Left ventricle myocardium inferior (tissue), 1 donor: ENCODE measurements around the gene CUTC. TPM values are rescaled to one million over a fixed set of nuclear protein-coding genes. Genes with fewer than 3 reads are reported as not detected.

Experiments
- DNase-seq: peaks from one replicate; pipeline ENCODE4 v3.0.0-alpha.2; 2020
- H3K27ac ChIP-seq: fragments of 200-600 bp; replicated peaks from 2 replicates; pipeline ENCODE4 v1.8.0; 2021
- H3K27me3 ChIP-seq: fragments of 200-600 bp; 2 replicates; pipeline ENCODE4 v1.8.0; 2021; ENCODE audit warnings: low read depth
- H3K36me3 ChIP-seq: fragments of 200-600 bp; 2 replicates; pipeline ENCODE4 v1.8.0; 2021
- H3K4me1 ChIP-seq: fragments of 200-600 bp; 2 replicates; pipeline ENCODE4 v1.8.0; 2021
- H3K4me3 ChIP-seq: fragments of 200-600 bp; 2 replicates; pipeline ENCODE4 v1.8.0; 2021; ENCODE audit warnings: mild to moderate bottlenecking, moderate library complexity
- H3K9me3 ChIP-seq: fragments of 200-600 bp; replicated peaks from 2 replicates; pipeline ENCODE4 v1.8.0; 2021
- CTCF ChIP-seq: fragments of 200-600 bp; IDR thresholded peaks from 2 replicates; pipeline ENCODE4 v1.8.0; 2021; ENCODE audit warnings: antibody characterized with exemption, mild to moderate bottlenecking, borderline replicate concordance
- intact Hi-C: fragments of 100-400 bp; cut with micrococcal nuclease; formaldehyde crosslinking; loops from one replicate; pipeline ENCODE4 v1.11.0; 2022
- total RNA-seq: library from RNA; stranded (reverse); fragmentation: NEBNext Ultra II Directional; extraction: Animal tissue kit (Norgen Biotek cat#: 25700); gene quantifications from one replicate; pipeline ENCODE4 v1.2.1, GENCODE V29; 2021
- donor health status: DM: no; HTN: yes; CAD: no; lungs with severe emphysema.

The CUTC gene
- total RNA-seq, 1 donor from 2014 or later, result 41.0 TPM

- DNase-seq, result no peak
- H3K27ac ChIP-seq, result no peak overlapping the region
- no peak for TF ChIP-seq CTCF
- H3K4me3 ChIP-seq, result no peak overlapping the region
- no peaks in the 10 kb centered on the region for H3K4me1 ChIP-seq
- no peaks in the 10 kb centered on the region for H3K27me3 ChIP-seq
- no peaks in the 10 kb centered on the region for H3K9me3 ChIP-seq
- intact Hi-C loops, result no loop called here
- no peaks in the 10 kb centered on the region for H3K36me3 ChIP-seq
Observed at GRCh38 chr10:99791831-99792230, 59.8 kb downstream of the CUTC start.

GRCh38 chr10:99793819-99794218 lies 61.8 kb downstream of the CUTC start:
- no peak overlapping the region for H3K4me3 ChIP-seq
- H3K27ac ChIP-seq, result no peak overlapping the region
- no peak for DNase-seq
- no peaks in the 10 kb centered on the region for H3K4me1 ChIP-seq
- H3K36me3 ChIP-seq, result no peaks in the 10 kb centered on the region
- intact Hi-C loops, result no loop called here
- H3K9me3 ChIP-seq, result no peaks in the 10 kb centered on the region
- H3K27me3 ChIP-seq, result no peaks in the 10 kb centered on the region
- TF ChIP-seq CTCF, result no peak

GRCh38 chr10:99796928-99797327 lies 64.9 kb downstream of the CUTC start:
- H3K4me3 ChIP-seq, result no peak overlapping the region
- no peaks in the 10 kb centered on the region for H3K9me3 ChIP-seq
- intact Hi-C loops, result no loop called here
- H3K36me3 ChIP-seq, result no peaks in the 10 kb centered on the region
- no peaks in the 10 kb centered on the region for H3K4me1 ChIP-seq
- TF ChIP-seq CTCF, result no peak
- H3K27ac ChIP-seq, result no peak overlapping the region
- no peaks in the 10 kb centered on the region for H3K27me3 ChIP-seq
- DNase-seq, result no peak

GRCh38 chr10:99798031-99798430 lies 66.0 kb downstream of the CUTC start:
- no peaks in the 10 kb centered on the region for H3K27me3 ChIP-seq
- H3K36me3 ChIP-seq, result no peaks in the 10 kb centered on the region
- DNase-seq, result no peak
- no peak overlapping the region for H3K27ac ChIP-seq
- H3K4me1 ChIP-seq, result no peaks in the 10 kb centered on the region
- H3K4me3 ChIP-seq, result no peak overlapping the region
- intact Hi-C loops, result no loop called here
- H3K9me3 ChIP-seq, result no peaks in the 10 kb centered on the region
- TF ChIP-seq CTCF, result no peak

GRCh38 chr10:99798920-99799319 lies 66.9 kb downstream of the CUTC start:
- no peaks in the 10 kb centered on the region for H3K27me3 ChIP-seq
- TF ChIP-seq CTCF, result no peak
- DNase-seq, result no peak
- intact Hi-C loops, result no loop called here
- no peaks in the 10 kb centered on the region for H3K4me1 ChIP-seq
- no peak overlapping the region for H3K4me3 ChIP-seq
- no peaks in the 10 kb centered on the region for H3K36me3 ChIP-seq
- no peak overlapping the region for H3K27ac ChIP-seq
- H3K9me3 ChIP-seq, result no peaks in the 10 kb centered on the region

- Histone ChIP-seq H3K9me3 (no peaks in the 10 kb centered on the region), H3K27me3 (no peaks in the 10 kb centered on the region), H3K4me3 (no peak overlapping the region), H3K4me1 (no peaks in the 10 kb centered on the region), H3K27ac (no peak overlapping the region), H3K36me3 (no peaks in the 10 kb centered on the region)
- no peak for TF ChIP-seq CTCF
- DNase-seq, result no peak
- intact Hi-C loops, result no loop called here
Observed at GRCh38 chr10:99799613-99800012, 67.6 kb downstream of the CUTC start.
